Calu3 (cell line): ENCODE data around the gene NEAT1. TPM values are rescaled to one million over a fixed set of nuclear protein-coding genes. Genes with fewer than 3 reads are reported as not detected.
"Not testable (repeated sequence)": the region's sequence is repeated elsewhere in the genome, so short reads cannot be mapped to it uniquely, and the experiment has no call there.

Experiments used
- BruUV-seq: library from RNA; stranded (reverse); fragments of 400-500 nt; replicated peaks from 2 replicates; lab custom pipeline; 2021; lab: Mats Ljungman, UMichigan
- CTCF ChIA-PET: fragments of 300-600 bp; sonication (Branson Sonifier 250); formaldehyde crosslinking; loops from one replicate; lab custom pipeline; 2022; ENCODE audit warnings: antibody characterized with exemption; lab: Charles Lee
- DNase-seq: peaks from one replicate; pipeline ENCODE4 v3.0.0; 2022
- H3K27ac Mint-ChIP-seq: one replicate; pipeline ENCODE4 v1.8.0; 2022; ENCODE audit warnings: mixed read lengths; ENCODE audit not compliant: unreplicated experiment
- H3K27me3 Mint-ChIP-seq: one replicate; pipeline ENCODE4 v1.8.0; 2022; ENCODE audit warnings: mixed read lengths; ENCODE audit not compliant: unreplicated experiment
- H3K36me3 Mint-ChIP-seq: one replicate; pipeline ENCODE4 v1.8.0; 2022; ENCODE audit warnings: mild to moderate bottlenecking, moderate library complexity, mixed read lengths; ENCODE audit not compliant: insufficient read depth, unreplicated experiment
- H3K4me1 Mint-ChIP-seq: one replicate; pipeline ENCODE4 v1.8.0; 2022; ENCODE audit warnings: mild to moderate bottlenecking, low read depth, mixed read lengths; ENCODE audit not compliant: unreplicated experiment
- H3K4me3 Mint-ChIP-seq: one replicate; pipeline ENCODE4 v1.8.0; 2022; ENCODE audit warnings: mild to moderate bottlenecking, low read depth, moderate library complexity, mixed read lengths; ENCODE audit not compliant: unreplicated experiment
- H3K9me3 Mint-ChIP-seq: one replicate; pipeline ENCODE4 v1.8.0; 2022; ENCODE audit warnings: low read depth, mixed read lengths; ENCODE audit not compliant: unreplicated experiment
- CTCF ChIP-seq: fragments of 200-600 bp; IDR thresholded peaks from one replicate; pipeline ENCODE4 v1.8.0; 2022; ENCODE audit warnings: antibody characterized with exemption; ENCODE audit not compliant: unreplicated experiment
- intact Hi-C: fragments of 100-400 bp; cut with micrococcal nuclease; formaldehyde crosslinking; loops from one replicate; pipeline ENCODE4 v1.10.0; 2022; ENCODE audit not compliant: unreplicated experiment
- total RNA-seq: library from RNA; stranded (reverse); gene quantifications from 2 replicates; pipeline ENCODE4 v1.2.3, GENCODE V29; 2022

Gene NEAT1
- total RNA-seq, 1 experiment from 2014 or later = 605 TPM

GRCh38 chr11:65471447-65471891, 48.9 kb downstream of the NEAT1 start:
- no peak for TF ChIP-seq CTCF
- Mint-ChIP-seq H3K27me3 (no peaks in the 10 kb centered on the region), H3K4me3 (peak overlapping the region; percentile 58), H3K36me3 (peaks cover 28% of the 10 kb centered on the region), H3K9me3 (no peaks in the 10 kb centered on the region), H3K27ac (peak overlapping the region; percentile 99), H3K4me1 (peaks cover 40% of the 10 kb centered on the region)
- BruUV-seq = no TSS peak
- DNase-seq = peak; percentile 76
- intact Hi-C loops = no loop called here
- CTCF ChIA-PET = interaction anchor here (0.6 to 2.7 kb wide), 16 partner anchors 10 to 101 kb away, joined by 3 to 20 read pairs (median 5); partner anchors contain the start of gene MALAT1

GRCh38 chr11:65472588-65473277, 50.1 kb downstream of the NEAT1 start:
- CTCF ChIA-PET = interaction anchor here (0.6 to 2.7 kb wide), 10 partner anchors 14 to 193 kb away, joined by 3 to 20 read pairs (median 11); partner anchors contain the start of gene MALAT1
- Mint-ChIP-seq H3K27ac (peak overlapping the region; percentile 99), H3K4me1 (peaks cover 45% of the 10 kb centered on the region), H3K4me3 (peak overlapping the region; percentile 58), H3K36me3 (peaks cover 39% of the 10 kb centered on the region)
- H3K9me3 Mint-ChIP-seq, DNase-seq, BruUV-seq, intact Hi-C loops, H3K27me3 Mint-ChIP-seq: not testable (repeated sequence)

GRCh38 chr11:65473278-65473860, 50.8 kb downstream of the NEAT1 start:
- no TSS peak for BruUV-seq
- CTCF ChIA-PET = no interaction called here
- Mint-ChIP-seq H3K4me1 (peaks cover 43% of the 10 kb centered on the region), H3K4me3 (no peak overlapping the region), H3K27ac (no peak overlapping the region), H3K36me3 (peaks cover 41% of the 10 kb centered on the region), H3K27me3 (no peaks in the 10 kb centered on the region), H3K9me3 (no peaks in the 10 kb centered on the region)
- TF ChIP-seq CTCF = no peak
- no peak for DNase-seq
- intact Hi-C loops = no loop called here

GRCh38 chr11:65474864-65475263, 52.3 kb downstream of the NEAT1 start:
- peaks cover 49% of the 10 kb centered on the region for H3K4me1 Mint-ChIP-seq
- no peak for TF ChIP-seq CTCF
- DNase-seq = no peak
- H3K27me3 Mint-ChIP-seq = no peaks in the 10 kb centered on the region
- intact Hi-C loops = no loop called here
- no peaks in the 10 kb centered on the region for H3K9me3 Mint-ChIP-seq
- BruUV-seq = no TSS peak
- H3K4me3 Mint-ChIP-seq = no peak overlapping the region
- peaks cover 40% of the 10 kb centered on the region for H3K36me3 Mint-ChIP-seq
- CTCF ChIA-PET = interaction anchor here (0.7 kb wide), 1 partner anchor 964 kb away, joined by 3 read pairs; the partner anchor contains the start of gene MRPL11
- H3K27ac Mint-ChIP-seq = no peak overlapping the region
